CD8-positive, alpha-beta memory T cell (primary cell): ENCODE data around the gene S100A16. TPM values are rescaled to one million over a fixed set of nuclear protein-coding genes. Genes with fewer than 3 reads are reported as not detected.

ENCODE experiments used
- CTCF ChIA-PET: fragments of 350-600 bp; sonication (Branson Sonifier 250); formaldehyde crosslinking; loops from one replicate; lab custom pipeline; 2021; ENCODE audit warnings: antibody characterized with exemption; lab: Charles Lee
- POLR2A ChIA-PET: fragments of 350-600 bp; sonication (Branson Sonifier 250); formaldehyde crosslinking; loops from one replicate; lab custom pipeline; 2021; ENCODE audit warnings: antibody characterized with exemption; lab: Charles Lee
- DNase-seq, 5 donors: peaks; one replicate each; pipeline versions ENCODE4 v3.0.0 to v3.0.0-alpha.2; 2020 to 2022; ENCODE audit warnings: mixed read lengths in 1 of 5
- H3K27ac ChIP-seq: one replicate; pipeline ENCODE4 v1.7.0; 2013; ENCODE audit warnings: low read depth, mild to moderate bottlenecking, low read length, moderate library complexity
- H3K27me3 ChIP-seq: 2 replicates; pipeline ENCODE4 v1.7.0; 2013; ENCODE audit warnings: low read length, mild to moderate bottlenecking; ENCODE audit not compliant: insufficient read depth, poor library complexity, severe bottlenecking
- H3K36me3 ChIP-seq: 2 replicates; pipeline ENCODE4 v1.7.0; 2013; ENCODE audit warnings: mild to moderate bottlenecking, low read length, moderate library complexity; ENCODE audit not compliant: insufficient read depth
- H3K4me1 ChIP-seq: 2 replicates; pipeline ENCODE4 v1.7.0; 2013; ENCODE audit warnings: mild to moderate bottlenecking, low read length, moderate library complexity; ENCODE audit not compliant: insufficient read depth
- H3K4me3 ChIP-seq: 2 replicates; pipeline ENCODE4 v1.7.0; 2013; ENCODE audit warnings: mild to moderate bottlenecking, low read length
- H3K9me3 ChIP-seq: 2 replicates; pipeline ENCODE4 v1.7.0; 2013; ENCODE audit warnings: mild to moderate bottlenecking, low read length
- H3K27ac Mint-ChIP-seq, 8 donors: one replicate each; pipeline ENCODE4 v1.8.0; 2020 to 2021; ENCODE audit warnings: mixed read lengths in 8 of 8, mild to moderate bottlenecking in 6 of 8, inconsistent platforms in 3 of 8, moderate library complexity in 3 of 8
- H3K27me3 Mint-ChIP-seq, 2 donors: one replicate each; pipeline ENCODE4 v1.8.0; 2020 to 2021; ENCODE audit warnings: mixed read lengths in 2 of 2, mild to moderate bottlenecking in 1 of 2, moderate library complexity in 1 of 2
- H3K36me3 Mint-ChIP-seq, 3 donors: one replicate each; pipeline ENCODE4 v1.8.0; 2020 to 2021; ENCODE audit warnings: mixed read lengths in 3 of 3, inconsistent platforms in 1 of 3, mild to moderate bottlenecking in 1 of 3
- H3K4me1 Mint-ChIP-seq, 3 donors: one replicate each; pipeline ENCODE4 v1.8.0; 2020 to 2021; ENCODE audit warnings: mixed read lengths in 3 of 3, inconsistent platforms in 1 of 3, mild to moderate bottlenecking in 1 of 3
- H3K4me3 Mint-ChIP-seq, 7 donors: one replicate each; pipeline ENCODE4 v1.8.0; 2020 to 2021; ENCODE audit warnings: mixed read lengths in 7 of 7, mild to moderate bottlenecking in 6 of 7, moderate library complexity in 4 of 7, inconsistent platforms in 2 of 7
- H3K9me3 Mint-ChIP-seq, 5 donors: one replicate each; pipeline ENCODE4 v1.8.0; 2020 to 2022; ENCODE audit warnings: mixed read lengths in 5 of 5, mild to moderate bottlenecking in 3 of 5, moderate library complexity in 2 of 5, inconsistent platforms in 1 of 5
- polyA plus RNA-seq: library from polyadenylated mRNA; unstranded; fragments of 300-500 nt; fragmentation: Illumina TruSeq; gene quantifications from one replicate; pipeline ENCODE4 v1.2.3, GENCODE V29; 2021
- total RNA-seq, 2 experiments: library from RNA; stranded (reverse); gene quantifications; one replicate each; pipeline ENCODE4 v1.2.3, GENCODE V29; 2021

The S100A16 gene
- total and polyA plus RNA-seq, 3 experiments from 2014 or later = not detected

DNA sequence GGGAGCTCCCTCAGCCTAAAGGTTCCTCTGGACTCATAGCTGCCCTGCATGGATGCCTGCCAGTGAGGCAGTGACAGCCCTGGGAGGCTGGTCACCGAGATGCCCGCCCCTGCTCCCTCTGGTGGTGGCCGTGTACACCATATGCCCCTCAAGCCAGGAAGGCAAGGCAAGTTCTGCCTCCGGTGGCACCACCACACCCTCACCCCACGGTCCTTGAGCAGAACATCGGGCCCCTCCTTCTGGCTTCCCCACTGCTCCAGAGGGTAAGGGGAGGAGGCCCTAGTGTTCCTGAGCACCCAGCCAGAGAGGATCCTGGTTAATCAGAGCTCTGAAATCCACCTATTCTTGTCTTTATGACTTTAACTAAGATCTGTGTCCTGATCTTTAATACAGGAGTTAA, 4.7 kb upstream of the S100A16 start:
- Histone ChIP-seq H3K4me3 (no peak overlapping the region), H3K9me3 (no peaks in the 10 kb centered on the region), H3K4me1 (no peaks in the 10 kb centered on the region), H3K27me3 (no peaks in the 10 kb centered on the region), H3K36me3 (no peaks in the 10 kb centered on the region), H3K27ac (no peak overlapping the region)
- ChIA-PET CTCF (no interaction called here), POLR2A (no interaction called here)
- H3K4me1 Mint-ChIP-seq = peaks cover 0 to 4% (median 0%) of the 10 kb centered on the region in 3 donors
- no peaks in the 10 kb centered on the region for H3K36me3 Mint-ChIP-seq
- no peaks in the 10 kb centered on the region for H3K9me3 Mint-ChIP-seq
- DNase-seq = peak in 2 of 5 donors; percentile 57 to 61
- H3K27ac Mint-ChIP-seq = no peak overlapping the region
- peaks cover 0 to 6% of the 10 kb centered on the region in 2 donors for H3K27me3 Mint-ChIP-seq
- H3K4me3 Mint-ChIP-seq = no peak overlapping the region

DNA sequence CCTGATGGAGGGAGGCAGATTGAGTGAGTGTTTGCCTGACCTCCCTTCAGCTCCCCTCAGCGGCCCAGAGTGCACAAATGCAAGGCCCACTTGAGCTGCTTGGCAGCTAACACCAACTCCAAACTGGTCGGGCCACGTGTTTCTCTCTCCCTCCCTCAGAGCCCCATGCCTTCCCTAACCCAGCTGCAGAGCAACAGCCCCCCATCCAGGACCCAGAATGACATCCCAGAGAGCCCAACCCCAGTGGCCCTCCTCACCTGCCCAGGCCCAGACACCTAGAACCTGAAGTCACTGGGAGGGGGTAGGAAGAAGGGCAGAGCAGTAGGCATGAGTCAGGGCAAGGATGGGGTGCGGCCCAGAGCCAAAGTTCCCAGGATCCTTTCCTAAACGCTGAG, 4.0 kb upstream of the S100A16 start:
- Histone ChIP-seq H3K9me3 (no peaks in the 10 kb centered on the region), H3K27ac (no peak overlapping the region), H3K36me3 (no peaks in the 10 kb centered on the region), H3K4me1 (no peaks in the 10 kb centered on the region), H3K4me3 (no peak overlapping the region), H3K27me3 (no peaks in the 10 kb centered on the region)
- Mint-ChIP-seq H3K4me1 (peaks cover 0 to 4% (median 0%) of the 10 kb centered on the region in 3 donors), H3K27ac (no peak overlapping the region), H3K36me3 (no peaks in the 10 kb centered on the region), H3K27me3 (peaks cover 0 to 6% of the 10 kb centered on the region in 2 donors), H3K4me3 (no peak overlapping the region), H3K9me3 (no peaks in the 10 kb centered on the region)
- DNase-seq = no peak
- POLR2A ChIA-PET = no interaction called here
- CTCF ChIA-PET = no interaction called here

DNA sequence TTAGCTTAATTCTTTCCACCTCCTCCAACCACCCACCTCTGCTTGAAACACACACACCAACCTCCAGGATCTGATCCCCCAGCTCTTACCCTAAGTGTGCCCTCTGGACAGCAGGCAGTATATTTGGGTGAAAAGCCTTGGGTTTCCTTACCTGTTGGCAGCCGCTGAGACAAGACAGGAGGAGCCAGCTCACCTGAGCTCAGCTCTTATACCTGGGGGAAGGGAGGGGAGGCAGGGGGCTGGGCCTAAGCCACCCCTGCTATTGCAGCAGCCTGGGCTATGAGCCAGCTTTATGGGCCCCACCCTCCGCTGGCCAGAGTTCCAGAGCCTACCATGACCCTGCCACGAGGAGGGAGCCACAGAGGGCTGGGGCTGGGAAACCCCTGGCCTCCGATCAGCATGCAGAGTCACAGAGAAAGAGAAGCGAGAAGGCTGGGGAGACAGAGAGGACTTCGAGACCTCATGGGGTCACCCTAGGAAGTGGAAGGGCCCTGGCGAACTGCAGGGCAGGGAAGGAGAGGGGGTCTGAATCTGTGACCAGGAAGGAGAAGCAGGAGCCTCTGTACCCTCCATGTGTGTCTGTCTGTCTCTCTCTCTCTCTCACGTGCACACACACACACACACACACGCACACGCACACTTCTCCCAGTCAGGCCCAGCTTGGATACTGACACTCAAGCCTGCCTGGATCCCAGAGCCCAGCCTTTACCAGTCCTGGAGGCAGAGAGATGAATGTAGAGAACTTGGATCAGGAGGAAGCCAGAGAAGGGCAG, 3.4 kb upstream of the S100A16 start, which contains the start of gene S100A14:
S100A14 (minus strand) TSS at position 182 of the 773 bp plus-strand sequence. CDS start 467 bp downstream, outside the sequence.
- Histone ChIP-seq H3K27me3 (no peaks in the 10 kb centered on the region), H3K9me3 (no peaks in the 10 kb centered on the region), H3K27ac (no peak within 1 kb of the TSS), H3K36me3 (no peaks in the 10 kb centered on the region), H3K4me3 (no peak within 1 kb of the TSS), H3K4me1 (no peaks in the 10 kb centered on the region)
- no peak within 1 kb of the TSS for H3K4me3 Mint-ChIP-seq
- peaks cover 0 to 6% of the 10 kb centered on the region in 2 donors for H3K27me3 Mint-ChIP-seq
- peak within 1 kb of the TSS in 2 of 8 donors; percentile 23 to 24 for H3K27ac Mint-ChIP-seq
- H3K9me3 Mint-ChIP-seq = no peaks in the 10 kb centered on the region
- CTCF ChIA-PET = no interaction called here
- H3K36me3 Mint-ChIP-seq = no peaks in the 10 kb centered on the region
- POLR2A ChIA-PET = no interaction called here
- DNase-seq = no peak
- peaks cover 0 to 4% (median 0%) of the 10 kb centered on the region in 3 donors for H3K4me1 Mint-ChIP-seq

DNA sequence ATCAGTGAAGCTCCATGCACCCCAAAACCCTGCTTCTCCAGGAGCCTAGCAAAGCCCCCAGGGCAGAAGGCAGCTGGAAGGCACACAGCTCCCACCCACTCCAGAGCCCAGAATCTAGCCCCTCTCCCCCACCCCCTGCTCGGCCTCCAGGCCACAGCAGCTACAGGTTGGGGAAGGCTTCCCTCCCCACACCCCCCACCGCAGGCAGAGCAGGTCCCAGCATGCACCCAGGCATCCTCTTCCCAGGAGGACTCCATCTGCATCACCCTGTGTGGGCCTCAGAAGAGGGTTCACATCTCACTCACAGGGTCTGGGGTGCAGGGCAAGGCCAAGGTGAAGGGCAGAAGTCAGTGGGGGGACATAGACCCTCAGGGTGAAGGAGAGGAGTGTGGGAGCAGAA, 2.5 kb upstream of the S100A16 start:
- no peak for DNase-seq
- Mint-ChIP-seq H3K36me3 (no peaks in the 10 kb centered on the region), H3K27me3 (peaks cover 0 to 6% of the 10 kb centered on the region in 2 donors), H3K4me3 (no peak overlapping the region), H3K4me1 (peaks cover 0 to 4% (median 0%) of the 10 kb centered on the region in 3 donors), H3K9me3 (no peaks in the 10 kb centered on the region), H3K27ac (peak overlapping the region in 1 of 8 donors; percentile 23)
- no peaks in the 10 kb centered on the region for H3K4me1 ChIP-seq
- H3K27me3 ChIP-seq = no peaks in the 10 kb centered on the region
- no peaks in the 10 kb centered on the region for H3K36me3 ChIP-seq
- POLR2A ChIA-PET = no interaction called here
- H3K9me3 ChIP-seq = no peaks in the 10 kb centered on the region
- H3K4me3 ChIP-seq = no peak overlapping the region
- CTCF ChIA-PET = no interaction called here
- H3K27ac ChIP-seq = no peak overlapping the region

DNA sequence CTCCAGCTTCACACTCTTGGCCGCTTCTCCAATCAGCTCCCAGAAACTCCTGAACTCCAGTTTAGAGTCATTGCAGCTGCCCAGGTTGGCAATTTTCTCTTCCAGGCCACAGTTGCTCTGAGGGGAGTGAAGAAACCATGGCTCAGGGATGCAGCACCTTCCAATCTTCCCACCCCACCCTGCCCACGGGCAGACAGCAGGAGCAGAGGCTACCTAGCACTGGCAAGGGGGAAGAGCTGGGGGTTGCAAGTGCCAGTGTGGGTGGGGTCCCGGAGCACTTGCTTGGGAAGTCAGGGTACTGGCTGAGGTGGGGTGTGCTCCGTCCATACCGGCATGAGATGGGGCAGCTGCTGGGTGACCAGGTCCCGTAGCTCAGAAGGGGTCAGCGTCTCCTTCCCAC, 2.0 kb upstream of the S100A16 start:
- DNase-seq = no peak
- H3K27ac Mint-ChIP-seq = peak overlapping the region in 1 of 8 donors; percentile 44
- H3K4me3 Mint-ChIP-seq = no peak overlapping the region
- CTCF ChIA-PET = interaction anchor here (1.2 kb wide), 1 partner anchor 9 kb away, joined by 3 read pairs; no protein-coding TSS in a partner anchor
- POLR2A ChIA-PET = no interaction called here
- H3K36me3 ChIP-seq = no peaks in the 10 kb centered on the region
- H3K4me1 ChIP-seq = no peaks in the 10 kb centered on the region
- no peaks in the 10 kb centered on the region for H3K27me3 ChIP-seq
- no peaks in the 10 kb centered on the region for H3K9me3 Mint-ChIP-seq
- H3K36me3 Mint-ChIP-seq = no peaks in the 10 kb centered on the region
- peaks cover 0 to 6% of the 10 kb centered on the region in 2 donors for H3K27me3 Mint-ChIP-seq
- H3K27ac ChIP-seq = no peak overlapping the region
- H3K4me1 Mint-ChIP-seq = peaks cover 0 to 4% (median 0%) of the 10 kb centered on the region in 3 donors
- H3K9me3 ChIP-seq = no peaks in the 10 kb centered on the region
- H3K4me3 ChIP-seq = no peak overlapping the region

DNA sequence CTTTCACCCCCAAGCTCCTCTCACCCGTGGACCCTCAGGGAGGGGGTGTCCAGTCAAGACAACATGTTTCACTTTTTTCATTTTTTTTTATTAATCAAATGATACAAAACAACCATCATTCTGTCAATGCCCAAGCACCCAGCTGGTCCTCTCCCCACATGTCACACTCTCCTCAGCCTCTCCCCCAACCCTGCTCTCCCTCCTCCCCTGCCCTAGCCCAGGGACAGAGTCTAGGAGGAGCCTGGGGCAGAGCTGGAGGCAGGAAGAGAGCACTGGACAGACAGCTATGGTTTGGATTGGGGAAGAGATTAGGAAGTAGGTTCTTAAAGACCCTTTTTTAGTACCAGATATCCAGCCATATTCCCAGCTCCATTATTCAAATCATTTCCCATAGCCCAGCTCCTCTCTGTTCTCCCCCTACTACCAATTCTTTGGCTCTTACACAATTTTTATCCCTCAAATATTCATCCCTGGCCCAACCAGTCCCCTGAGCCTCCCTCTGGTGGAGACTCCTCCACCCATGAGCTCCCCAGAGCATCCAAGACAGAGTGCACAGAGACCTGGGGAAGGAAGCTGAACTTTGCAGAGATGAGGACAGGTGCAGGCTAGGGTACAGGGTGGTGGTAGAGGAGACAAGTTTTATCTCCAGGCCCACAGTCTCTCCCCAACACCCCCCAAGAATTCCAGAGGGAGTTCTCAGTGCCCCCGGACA, 1.4 kb upstream of the S100A16 start:
- Mint-ChIP-seq H3K36me3 (no peaks in the 10 kb centered on the region), H3K9me3 (no peaks in the 10 kb centered on the region), H3K4me1 (peaks cover 0 to 4% (median 0%) of the 10 kb centered on the region in 3 donors), H3K27me3 (peaks cover 0 to 6% of the 10 kb centered on the region in 2 donors), H3K4me3 (no peak overlapping the region), H3K27ac (peak overlapping the region in 1 of 8 donors; percentile 44)
- Histone ChIP-seq H3K27me3 (no peaks in the 10 kb centered on the region), H3K27ac (no peak overlapping the region), H3K36me3 (no peaks in the 10 kb centered on the region), H3K9me3 (no peaks in the 10 kb centered on the region), H3K4me3 (no peak overlapping the region), H3K4me1 (no peaks in the 10 kb centered on the region)
- DNase-seq = no peak
- CTCF ChIA-PET = interaction anchor here (1.2 kb wide), 1 partner anchor 9 kb away, joined by 3 read pairs; no protein-coding TSS in a partner anchor
- POLR2A ChIA-PET = no interaction called here

DNA sequence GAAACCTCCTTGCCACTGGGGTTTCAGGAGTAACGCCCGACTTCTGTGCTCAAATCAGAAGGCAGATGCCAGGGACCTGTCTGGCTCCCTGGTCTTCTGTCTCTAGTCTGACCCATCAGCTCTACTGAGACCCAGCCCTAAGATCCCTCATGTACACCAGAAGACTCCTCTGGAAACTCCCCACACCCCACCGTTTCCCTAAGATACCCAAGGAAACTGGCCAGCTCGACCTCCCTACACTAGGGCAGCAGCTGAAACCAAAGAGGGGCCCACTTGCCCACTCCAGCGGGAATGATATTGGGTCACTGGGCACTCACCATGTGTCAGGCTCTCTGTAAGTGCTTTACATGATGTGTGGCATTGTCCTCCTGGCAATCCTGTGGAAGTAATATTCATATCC, 469 bp upstream of the S100A16 start:
- peaks cover 0 to 4% (median 0%) of the 10 kb centered on the region in 3 donors for H3K4me1 Mint-ChIP-seq
- H3K36me3 Mint-ChIP-seq = no peaks in the 10 kb centered on the region
- H3K27me3 Mint-ChIP-seq = peaks cover 0 to 6% of the 10 kb centered on the region in 2 donors
- Histone ChIP-seq H3K9me3 (no peaks in the 10 kb centered on the region), H3K4me3 (no peak overlapping the region), H3K27me3 (no peaks in the 10 kb centered on the region), H3K27ac (no peak overlapping the region), H3K4me1 (no peaks in the 10 kb centered on the region), H3K36me3 (no peaks in the 10 kb centered on the region)
- peak overlapping the region in 1 of 8 donors; percentile 54 for H3K27ac Mint-ChIP-seq
- ChIA-PET POLR2A (no interaction called here), CTCF (no interaction called here)
- H3K9me3 Mint-ChIP-seq = no peaks in the 10 kb centered on the region
- H3K4me3 Mint-ChIP-seq = no peak overlapping the region
- no peak for DNase-seq
